Measurements from ENCODE around the gene TRIM17.
"Not testable (repeated sequence)": the region's sequence is repeated elsewhere in the genome, so short reads cannot be mapped to it uniquely, and the experiment has no call there.

Gene TRIM17

DNA sequence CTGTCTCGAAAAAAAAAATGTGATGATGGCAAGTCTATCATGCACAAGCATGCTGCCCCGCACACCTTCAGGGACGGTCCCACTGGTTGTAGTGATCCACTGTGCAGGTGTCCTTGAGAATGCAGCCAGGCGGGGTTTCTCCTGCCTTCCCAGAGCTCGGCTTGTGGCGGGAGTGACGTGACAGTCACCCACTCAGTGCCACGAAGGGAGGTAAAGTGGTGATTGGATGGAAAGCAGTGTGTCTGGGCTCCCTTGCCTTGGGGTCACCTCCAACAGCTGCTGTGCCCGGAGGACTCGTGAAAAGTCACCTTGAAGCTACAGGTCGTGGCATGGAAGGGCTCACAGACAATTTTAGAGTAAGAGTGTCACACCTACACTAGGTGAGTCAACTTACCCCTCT is 33.5 kb upstream of the TRIM17 start:
- DNase-seq (ENCODE audit: low read depth, low spot score), result no peak

DNA sequence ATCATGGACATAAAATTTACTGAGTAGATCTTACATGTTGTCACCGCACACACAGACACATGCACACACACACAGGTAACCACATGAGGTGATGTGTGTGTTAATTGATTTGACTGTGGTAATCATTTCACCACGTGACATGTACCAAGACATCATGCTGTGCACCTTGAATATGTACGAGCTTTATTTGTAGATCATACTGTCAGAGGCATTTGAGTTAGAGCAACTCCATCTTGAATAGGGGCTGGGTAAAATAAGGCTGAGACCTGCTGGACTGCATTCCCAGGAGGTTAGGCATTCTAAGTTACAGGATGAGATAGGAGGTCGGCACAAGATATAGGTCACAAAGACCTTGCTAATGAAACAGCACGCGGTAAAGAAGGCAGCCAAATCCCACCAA is 31.7 kb upstream of the TRIM17 start:
- DNase-seq (ENCODE audit: low read depth, low spot score), result no peak

DNA sequence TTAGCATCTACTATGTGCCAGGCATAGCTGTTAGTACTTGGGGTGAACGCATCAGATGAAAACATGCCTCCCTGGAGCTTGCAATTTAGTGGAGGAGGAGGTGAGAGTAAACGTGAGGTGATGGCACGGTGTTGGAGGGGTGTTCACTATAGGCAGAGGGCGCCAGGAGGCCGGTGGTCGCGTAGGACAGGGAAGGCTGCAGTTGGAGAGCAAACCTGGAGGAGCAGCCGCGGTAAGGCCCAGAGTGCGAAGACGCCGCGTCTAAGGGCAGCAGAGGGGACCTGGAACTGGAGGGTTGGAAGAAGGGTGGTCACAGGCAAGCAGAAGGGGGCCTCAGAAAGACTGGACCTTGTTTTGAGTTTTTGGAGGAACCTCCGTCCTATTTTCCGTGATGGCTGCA is 30.2 kb upstream of the TRIM17 start:
- DNase-seq (ENCODE audit: low read depth, low spot score), result no peak

DNA sequence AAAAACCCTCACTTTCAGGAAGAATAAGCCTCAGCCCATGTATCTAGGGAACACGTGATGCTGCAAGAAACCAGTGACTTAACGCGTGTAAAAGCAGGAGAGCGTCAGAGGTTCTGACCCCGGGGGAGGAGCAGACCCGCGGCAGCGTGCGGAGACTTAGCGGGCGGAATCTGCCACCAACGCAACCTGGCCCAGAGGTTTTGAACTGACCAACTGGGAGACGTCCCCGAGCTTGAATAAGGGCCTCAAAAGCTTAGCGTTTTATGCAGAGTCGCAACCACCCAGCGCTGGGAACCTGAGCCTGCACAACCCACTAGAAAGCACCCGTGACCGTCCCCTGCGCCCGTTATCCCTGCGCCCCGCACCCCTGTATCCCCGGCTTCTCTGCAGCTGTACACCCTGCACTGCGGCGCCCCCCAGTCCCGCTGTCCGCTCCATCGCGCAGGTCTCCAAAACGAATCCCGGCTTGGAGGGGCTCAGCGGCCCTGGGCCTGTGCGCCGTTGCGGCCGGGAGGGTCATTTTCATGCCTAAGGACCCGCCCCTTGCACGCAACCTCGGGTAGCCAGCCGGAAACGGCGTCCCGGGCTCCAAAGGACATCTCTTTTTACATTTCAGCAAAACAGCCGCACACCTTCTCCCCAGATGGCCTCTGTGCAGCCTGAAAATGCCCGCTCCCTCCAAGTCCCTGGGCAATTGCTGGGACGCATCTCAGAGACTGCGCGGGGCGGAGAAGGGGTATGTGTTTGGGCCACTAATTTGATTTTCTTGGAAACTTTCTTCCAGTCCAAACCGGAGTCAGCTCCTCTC is 29.4 kb upstream of the TRIM17 start:
- no peak for DNase-seq (ENCODE audit: low read depth, low spot score)

DNA sequence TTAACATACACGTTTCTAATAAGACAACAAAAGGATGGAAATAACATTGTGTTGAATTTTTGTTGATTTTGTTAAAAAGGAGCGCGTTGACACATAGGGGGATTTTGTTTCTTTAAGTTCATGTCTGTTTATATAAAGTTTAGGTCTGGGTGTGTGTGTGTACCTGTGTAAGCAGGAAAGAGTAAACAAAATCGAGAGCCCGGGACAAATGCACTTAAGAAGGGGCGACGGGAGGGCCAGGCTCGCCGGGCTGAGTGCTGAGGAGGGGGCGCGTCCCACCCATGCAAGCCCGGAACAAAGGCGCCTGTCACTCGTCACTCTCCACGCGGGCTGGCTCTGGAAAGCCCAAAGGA is 28.8 kb upstream of the TRIM17 start:
- DNase-seq (ENCODE audit: low read depth, low spot score), result no peak

DNA sequence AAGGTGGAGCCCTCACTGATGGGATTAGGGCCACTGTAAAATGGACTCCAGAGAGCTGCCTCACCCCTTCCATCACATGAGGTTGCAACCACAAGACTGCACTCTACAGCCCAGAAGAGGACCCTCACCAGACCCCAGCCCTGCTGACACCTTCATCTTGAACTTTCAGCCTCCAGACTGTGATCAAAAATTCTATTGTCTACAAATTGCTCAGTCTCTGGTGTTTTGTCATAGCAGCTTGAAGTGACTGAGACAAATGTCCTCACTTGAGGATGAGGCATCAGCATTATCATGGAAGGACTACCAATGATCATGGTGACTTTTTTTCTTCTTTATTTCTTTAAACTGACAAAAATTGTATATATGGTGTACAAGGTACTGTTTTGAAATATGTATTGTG is 26.7 kb upstream of the TRIM17 start:
- DNase-seq (ENCODE audit: low read depth, low spot score), result no peak

DNA sequence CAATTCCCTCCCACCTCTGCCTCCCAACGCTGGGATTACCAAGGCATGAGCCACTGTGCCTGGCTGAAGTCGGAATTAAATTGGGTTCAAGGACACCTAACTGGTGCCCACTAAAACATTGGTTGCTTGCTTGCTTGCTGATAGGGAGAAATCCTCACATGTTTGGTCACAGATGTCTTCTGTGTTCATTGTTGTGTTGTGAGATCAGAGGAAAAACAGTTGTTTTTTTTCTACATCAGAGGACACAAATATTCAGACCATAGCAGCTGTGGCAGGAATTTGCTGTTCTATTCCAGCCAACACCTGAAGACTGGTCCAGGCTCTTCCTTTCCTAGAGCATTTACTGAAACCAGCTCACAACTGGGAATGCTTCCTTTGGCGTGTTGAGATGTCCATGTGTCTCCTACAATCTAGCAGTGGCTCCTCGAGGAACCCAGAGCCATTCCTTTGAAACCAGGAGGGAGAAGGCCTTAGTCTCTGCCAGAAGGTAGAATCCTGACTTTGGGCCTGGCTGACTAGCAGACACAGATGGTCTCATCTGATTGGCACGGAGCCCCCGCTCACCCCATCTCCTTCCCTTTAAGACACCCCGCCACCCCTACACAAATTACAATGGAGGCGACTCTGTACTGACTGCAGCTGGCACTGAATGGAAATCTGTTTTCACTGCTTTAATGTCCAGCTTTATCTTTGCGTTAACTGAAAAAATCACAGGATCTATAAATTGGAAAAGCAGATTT is 24.3 kb upstream of the TRIM17 start:
- no peak for DNase-seq (ENCODE audit: low read depth, low spot score)

DNA sequence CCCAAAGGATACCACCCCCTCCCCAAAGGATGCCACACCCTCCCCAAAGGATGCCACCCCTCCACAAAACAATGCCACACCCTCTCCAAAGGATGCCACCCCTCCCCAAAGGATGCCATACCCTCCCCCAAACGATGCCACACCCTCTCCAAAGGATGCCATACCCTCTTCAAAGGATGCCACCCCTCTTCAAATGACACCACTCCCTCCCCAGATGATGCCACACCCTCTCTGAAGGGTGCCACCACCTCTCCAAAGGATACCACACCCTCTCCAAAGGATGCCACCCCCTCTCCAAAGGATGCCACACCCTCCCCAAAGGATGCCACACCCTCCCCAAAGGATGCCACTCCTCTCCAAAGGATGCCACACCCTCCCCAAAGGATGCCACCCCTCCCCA is 21.6 kb upstream of the TRIM17 start:
- no peak for DNase-seq (ENCODE audit: low read depth, low spot score)

DNA sequence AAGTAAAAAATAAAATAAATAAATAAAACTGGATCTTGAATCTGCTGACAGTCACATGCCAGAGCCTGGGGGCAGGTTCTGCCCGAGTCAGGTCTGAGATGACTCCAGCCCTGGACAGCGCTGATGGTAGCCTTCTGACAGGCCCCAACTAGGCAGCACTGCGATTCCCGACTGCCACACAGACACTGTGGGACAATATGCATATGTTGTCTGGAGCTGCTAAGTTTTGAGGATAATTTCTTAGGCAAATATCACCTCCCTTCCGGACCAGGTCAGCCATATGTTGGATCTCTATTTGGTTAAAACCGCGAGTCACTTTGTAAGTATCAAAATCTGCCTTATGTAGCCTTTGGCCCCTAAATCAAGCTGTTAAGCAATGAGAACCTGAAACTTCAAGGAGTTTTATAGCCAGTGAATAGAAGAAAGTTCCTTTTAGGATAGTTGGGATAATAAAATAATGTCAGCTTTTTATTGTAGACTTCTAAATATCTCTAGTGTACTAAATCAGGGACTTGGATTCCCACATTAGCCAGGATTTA is 20.8 kb upstream of the TRIM17 start:
- no peak for DNase-seq (ENCODE audit: low read depth, low spot score)

DNA sequence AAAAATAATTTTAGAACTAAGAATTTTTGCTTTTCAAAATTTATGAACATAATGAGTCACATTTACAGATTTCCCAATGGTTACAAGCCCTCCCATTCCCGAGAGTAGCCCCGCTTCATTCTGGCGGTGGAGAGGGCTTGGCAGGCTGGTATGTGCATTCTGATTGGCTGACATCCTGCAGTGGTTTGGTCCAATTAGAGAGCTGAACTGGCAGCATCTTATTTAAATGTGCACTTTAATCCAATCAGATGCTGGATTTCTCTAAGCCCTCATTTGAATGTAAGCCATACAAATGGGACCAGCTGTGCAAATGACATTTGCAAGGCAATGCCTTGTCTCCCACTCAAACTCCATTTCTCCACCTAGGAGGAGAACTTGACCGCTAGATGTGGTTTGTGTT is 18.0 kb upstream of the TRIM17 start:
- no peak for DNase-seq (ENCODE audit: low read depth, low spot score)

DNA sequence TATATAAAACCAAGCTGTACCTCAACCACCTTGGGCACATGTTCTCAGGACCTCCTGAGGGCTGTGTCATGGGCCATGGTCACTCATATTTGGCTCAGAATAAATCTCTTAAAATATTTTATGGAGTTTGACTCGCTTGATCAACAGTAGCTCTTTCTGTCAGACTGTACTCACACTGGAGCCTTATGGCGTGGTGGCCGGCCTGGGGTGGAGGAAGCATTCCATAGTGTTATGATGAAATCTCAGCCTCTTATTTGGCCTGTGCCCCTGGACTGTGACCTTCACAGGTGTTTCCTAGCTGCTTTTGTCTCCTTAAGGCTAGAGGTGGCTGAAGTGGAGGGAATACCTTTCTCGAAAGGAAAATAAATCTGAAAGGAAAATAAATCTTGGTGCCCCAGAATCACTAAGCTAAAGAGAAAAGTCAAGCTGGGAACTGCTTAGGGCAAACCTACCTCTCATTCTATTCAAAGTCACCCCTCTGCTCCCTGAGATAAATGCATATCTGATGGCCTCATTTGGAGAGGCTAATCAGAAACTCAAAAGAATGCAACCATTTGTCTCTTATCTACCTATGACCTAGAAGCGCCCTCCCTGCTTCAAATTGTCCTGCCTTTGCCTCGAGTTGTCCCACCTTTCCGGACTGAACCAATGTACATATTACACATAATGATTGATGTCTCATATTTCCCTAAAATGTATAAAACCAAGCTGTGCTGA is 16.8 kb upstream of the TRIM17 start:
- DNase-seq (ENCODE audit: low read depth, low spot score), result not testable (repeated sequence)

DNA sequence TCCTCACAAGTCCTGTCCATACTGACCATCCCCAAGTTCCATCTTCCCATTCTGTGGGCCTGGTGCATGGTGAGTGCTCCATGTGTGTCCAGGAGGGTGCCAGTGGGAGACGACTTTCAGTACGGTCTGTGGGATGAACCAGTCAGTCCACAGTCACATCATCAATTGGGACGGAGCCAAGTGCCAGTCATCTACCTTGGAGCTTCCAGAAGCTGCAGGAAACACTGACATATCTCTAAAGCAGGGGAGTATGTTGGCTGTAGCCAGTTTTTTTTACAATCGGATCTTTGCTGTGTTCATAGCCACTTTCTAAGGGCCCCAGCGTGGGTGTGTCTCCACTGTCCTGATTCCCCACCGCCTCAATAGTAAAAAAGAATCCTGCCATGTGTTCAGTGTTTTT is 13.6 kb upstream of the TRIM17 start:
- DNase-seq (ENCODE audit: low read depth, low spot score), result no peak

DNA sequence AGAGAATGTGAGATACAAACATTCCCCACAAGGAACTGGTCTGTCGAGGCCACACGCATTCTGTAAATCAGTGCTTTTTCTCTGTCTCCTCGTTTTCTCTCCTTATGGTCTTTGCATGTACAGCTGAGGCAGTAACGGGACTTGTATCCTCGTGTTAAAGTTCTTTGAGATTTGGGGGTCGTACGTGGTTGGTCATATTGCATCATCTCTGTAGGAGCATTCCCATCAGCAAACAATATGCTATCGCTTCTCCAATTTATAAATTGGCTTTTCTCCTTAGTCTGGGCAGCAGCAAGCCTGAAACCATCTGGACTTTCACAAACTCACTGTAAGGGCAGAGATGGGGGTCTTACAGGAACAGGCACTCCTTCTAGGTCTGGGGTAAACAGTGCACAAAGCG is 13.0 kb upstream of the TRIM17 start:
- no peak for DNase-seq (ENCODE audit: low read depth, low spot score)

DNA sequence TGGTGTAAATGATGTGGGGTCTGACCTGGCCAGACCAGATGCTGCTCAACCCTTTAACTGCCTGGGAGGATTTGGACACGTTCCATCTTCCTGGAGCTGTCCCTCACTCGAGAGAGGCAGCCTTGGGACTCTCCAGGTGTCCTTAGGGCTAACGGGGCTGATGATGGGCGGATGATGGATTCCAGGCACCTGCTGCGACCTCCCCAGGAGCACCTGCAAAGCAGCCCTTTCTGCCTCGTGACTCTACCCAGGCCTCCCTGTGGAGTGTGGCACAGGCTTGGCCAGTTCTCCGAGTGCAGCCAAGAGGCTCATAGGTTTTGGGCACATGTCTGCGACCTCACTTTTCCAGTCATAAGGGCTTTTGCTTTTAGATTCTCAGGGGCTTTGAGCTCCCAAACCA is 12.3 kb upstream of the TRIM17 start:
- no peak for DNase-seq (ENCODE audit: low read depth, low spot score)

DNA sequence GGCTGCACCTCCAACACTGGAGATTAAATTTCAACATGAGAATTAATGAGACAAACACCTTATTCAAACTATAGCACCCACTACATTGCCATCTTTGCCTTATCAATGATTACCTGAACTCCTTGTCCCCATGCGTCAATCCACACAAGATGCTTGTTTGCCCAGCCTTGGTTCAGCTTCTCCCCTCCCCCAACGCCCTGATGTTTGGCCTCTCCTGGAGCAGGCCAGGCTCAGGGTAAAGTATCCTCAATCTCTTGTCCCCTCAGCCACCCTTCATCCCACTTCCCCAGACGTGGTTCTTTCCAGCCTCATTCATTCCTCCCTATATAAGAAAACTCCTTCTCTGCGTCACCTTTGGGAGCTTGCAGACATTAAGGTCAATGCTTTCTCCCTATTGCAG is 11.8 kb upstream of the TRIM17 start:
- DNase-seq (ENCODE audit: low read depth, low spot score), result no peak

DNA sequence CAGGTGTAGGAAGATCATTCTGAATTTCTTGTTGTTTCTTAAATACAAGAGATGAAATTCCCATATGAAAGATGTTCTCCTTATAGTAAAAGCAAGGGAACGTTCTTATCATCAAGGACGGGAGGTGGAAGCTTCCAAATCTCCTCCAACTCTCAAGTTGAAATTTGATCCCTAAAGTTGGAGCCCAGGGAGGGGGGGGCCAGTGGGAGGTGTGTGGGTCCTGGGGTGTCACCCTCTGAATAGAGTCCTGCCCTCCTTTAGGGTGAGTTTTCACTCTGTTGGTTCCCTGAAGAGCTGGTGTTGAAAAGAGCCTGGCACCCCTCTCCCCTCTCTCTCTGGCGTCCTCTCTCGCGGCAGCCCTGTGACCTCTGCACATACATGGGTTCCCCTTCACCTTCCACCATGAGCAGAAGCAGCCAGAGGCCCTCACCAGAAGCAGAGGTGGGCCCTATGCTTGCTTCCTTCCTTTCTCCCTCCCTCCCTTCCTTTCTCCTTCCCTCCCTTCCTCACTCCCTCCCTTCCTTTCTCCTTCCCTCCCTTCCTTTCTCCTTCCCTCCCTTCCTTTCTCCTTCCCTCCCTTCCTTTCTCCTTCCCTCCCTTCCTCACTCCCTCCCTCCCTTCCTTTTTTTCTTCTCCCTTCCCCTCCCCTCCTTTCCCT is 10.0 kb upstream of the TRIM17 start:
- DNase-seq (ENCODE audit: low read depth, low spot score), result no peak

DNA sequence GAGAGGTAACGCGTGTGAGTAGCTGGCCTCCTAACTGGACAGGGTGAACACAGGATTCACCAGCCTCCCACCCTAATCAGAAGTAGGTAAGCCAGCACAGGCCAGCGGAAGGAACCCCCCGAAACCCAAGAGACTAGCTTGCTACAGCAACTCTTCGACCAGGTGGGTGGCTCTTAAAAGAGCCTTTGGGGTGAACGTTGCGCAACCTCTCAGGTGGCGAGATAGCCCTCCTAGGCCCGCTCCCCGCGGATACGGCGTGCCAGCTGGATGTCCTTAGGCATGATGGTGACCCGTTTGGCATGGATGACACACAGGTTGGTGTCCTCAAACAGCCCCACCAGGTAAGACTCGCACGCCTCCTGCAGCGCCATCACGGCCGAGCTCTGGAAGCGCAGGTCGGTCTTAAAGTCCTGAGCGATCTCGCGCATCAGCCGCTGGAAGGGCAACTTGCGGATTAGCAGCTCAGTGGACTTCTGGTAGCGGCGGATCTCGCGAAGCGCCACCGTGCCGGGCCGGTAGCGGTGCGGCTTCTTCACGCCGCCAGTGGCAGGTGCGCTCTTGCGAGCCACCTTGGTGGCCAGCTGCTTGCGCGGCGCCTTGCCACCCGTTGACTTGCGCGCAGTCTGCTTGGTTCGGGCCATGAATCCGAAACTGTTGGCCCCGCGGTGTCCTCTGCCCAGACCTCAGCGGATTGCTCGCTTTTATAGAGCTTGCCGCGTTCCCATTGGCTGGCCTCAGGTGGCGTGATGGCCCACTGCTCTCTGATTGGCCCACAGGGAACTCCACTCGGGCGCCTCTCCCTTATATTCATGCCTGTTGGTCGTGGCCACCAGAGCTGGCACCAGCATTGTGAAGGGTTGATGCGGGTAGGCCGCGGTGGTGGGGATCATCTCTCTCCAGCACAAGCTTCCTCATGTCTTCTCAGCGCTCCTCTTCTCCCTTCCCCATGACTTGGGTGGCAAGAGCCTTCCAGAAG is 8.3 kb upstream of the TRIM17 start:
- DNase-seq (ENCODE audit: low read depth, low spot score), result no peak

DNA sequence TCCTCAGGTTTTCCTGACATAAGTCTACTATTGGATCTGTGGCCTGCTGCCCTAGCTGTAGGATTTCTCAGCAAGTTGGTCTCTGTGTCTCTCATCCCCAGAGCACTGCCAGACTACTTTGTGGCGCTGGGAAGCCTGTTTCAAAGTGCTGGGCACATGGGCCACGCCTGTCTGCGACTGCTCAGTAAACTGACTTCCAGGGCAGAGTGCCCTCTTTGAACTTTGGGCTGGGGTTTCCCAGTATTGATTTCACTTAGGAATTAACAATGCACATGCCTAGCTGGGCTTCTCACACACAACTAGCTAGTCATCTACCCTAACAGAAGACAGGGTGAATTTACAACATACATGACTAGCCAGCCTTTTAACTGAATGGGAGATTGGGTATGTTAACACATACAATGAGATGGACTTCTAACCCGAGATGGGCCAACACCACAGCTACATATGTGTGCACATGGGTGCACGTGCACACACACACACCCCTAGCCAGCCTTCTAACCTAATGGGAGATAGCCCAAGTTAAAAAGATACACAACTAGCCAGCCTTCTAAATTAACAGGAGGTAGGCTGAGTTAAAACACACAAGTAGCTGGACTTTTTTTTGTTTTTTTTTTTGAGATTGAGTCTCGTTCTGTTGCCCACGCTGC is 6.9 kb upstream of the TRIM17 start:
- DNase-seq (ENCODE audit: low read depth, low spot score), result no peak

DNA sequence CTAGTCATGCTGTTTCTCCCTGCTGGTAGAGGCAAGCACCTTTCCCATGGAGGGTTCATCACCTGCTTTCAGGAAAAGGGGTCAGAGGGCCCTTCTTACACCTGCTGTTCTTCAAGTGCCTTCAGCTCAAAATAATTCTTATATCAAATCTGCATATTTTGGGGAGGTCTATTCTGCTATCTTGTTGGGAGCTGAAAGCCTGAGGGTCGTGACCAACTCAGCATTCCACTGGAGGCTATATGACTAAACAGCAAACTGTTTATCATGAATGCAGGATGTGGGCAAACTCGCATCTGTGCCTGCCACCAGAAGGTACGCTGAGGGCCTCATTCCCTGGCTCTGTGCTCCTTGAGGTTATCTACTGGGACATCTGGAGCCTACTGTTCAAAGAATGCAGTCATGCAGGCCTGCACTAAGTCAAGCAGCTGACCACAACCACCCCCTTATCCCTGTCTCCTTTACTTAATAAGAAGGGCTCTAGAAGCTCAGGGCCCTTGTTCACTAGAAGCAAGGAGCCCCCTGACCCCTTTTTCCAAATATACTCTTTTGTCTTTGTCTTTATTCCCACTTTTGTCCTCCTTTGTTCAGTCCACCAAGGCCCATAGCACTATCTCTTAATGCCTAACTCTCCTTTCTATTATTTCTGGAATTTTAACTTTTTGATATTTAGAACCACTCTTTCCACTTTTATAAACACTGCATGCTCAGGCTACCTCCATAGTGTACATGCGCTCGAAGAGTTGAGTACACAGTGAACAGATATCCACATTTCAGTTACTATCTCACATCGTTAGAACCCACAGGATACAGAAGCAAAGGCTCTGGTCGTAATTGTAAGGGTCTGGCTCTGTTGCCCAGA is 4.5 kb upstream of the TRIM17 start:
- DNase-seq (ENCODE audit: low read depth, low spot score), result no peak

Data from activated CD4-positive, CD25-positive, alpha-beta regulatory T cell treated with anti-CD3 and anti-CD28 coated beads, Interleukin-2, amount 50 U/mL, for 16 hours (primary cell).